Measurements from ENCODE around the gene SORBS2.

DNA sequence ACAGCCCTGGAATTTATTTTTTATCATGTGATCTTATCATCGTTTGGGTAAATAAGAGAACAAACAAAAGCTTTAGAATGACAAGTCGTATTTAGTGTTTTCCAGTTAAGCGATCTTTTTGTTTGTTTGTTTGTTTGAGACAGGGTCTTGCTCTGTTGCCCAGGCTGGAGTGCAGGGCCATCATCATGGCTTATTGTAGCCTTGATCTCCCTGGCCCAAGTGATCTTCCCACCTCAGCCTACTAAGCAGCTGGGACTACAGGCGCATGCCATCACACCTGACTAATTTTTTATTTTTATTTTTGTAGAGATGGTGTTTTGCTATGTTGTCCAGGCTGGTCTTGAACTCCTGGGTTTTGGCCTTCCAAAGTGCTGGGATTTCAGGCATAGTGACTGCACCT, 219.6 kb downstream of the SORBS2 start:
- TF ChIP-seq, protein P1, sequence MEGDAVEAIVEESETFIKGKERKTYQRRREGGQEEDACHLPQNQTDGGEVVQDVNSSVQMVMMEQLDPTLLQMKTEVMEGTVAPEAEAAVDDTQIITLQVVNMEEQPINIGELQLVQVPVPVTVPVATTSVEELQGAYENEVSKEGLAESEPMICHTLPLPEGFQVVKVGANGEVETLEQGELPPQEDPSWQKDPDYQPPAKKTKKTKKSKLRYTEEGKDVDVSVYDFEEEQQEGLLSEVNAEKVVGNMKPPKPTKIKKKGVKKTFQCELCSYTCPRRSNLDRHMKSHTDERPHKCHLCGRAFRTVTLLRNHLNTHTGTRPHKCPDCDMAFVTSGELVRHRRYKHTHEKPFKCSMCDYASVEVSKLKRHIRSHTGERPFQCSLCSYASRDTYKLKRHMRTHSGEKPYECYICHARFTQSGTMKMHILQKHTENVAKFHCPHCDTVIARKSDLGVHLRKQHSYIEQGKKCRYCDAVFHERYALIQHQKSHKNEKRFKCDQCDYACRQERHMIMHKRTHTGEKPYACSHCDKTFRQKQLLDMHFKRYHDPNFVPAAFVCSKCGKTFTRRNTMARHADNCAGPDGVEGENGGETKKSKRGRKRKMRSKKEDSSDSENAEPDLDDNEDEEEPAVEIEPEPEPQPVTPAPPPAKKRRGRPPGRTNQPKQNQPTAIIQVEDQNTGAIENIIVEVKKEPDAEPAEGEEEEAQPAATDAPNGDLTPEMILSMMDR (IDR thresholded peaks at IDR 0.05), result no peak
- TF ChIP-seq EP300 (IDR thresholded peaks at IDR 0.05), result no peak
- no peak for TF ChIP-seq POLR2AphosphoS5 (IDR thresholded peaks at IDR 0.05)
- no peak for TF ChIP-seq POLR2A (IDR thresholded peaks at IDR 0.05)
